Measurements from ENCODE around the gene MAB21L4.

GRCh38 chr2:240837621-240838020 lies 58.3 kb downstream of the MAB21L4 start:
- TF ChIP-seq EZH2phosphoT487 (IDR thresholded peaks at IDR 0.05; ENCODE audit: insufficient read depth, low read depth) (no peak), EZH2 (IDR thresholded peaks at IDR 0.05; ENCODE audit: insufficient read depth, poor library complexity, severe bottlenecking) (no peak)
